ENCODE data around the gene PAX5.

DNA sequence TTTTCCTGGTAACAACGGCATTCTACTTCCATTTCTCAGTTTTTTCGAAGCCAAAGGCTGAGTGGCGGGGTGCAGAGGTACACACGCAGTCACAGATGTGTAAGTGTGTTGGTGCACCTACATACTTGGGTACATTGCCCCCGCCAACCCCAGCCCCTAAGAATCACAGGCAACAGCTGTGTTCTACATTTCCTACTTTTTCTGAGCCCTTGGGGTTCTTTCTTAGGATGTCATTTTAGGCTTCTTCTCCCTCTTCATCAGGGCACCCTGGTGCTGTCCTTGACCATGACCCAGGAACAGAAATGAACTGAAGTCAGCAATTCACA, 104.8 kb downstream of the PAX5 start:
- TF ChIP-seq, protein P1, sequence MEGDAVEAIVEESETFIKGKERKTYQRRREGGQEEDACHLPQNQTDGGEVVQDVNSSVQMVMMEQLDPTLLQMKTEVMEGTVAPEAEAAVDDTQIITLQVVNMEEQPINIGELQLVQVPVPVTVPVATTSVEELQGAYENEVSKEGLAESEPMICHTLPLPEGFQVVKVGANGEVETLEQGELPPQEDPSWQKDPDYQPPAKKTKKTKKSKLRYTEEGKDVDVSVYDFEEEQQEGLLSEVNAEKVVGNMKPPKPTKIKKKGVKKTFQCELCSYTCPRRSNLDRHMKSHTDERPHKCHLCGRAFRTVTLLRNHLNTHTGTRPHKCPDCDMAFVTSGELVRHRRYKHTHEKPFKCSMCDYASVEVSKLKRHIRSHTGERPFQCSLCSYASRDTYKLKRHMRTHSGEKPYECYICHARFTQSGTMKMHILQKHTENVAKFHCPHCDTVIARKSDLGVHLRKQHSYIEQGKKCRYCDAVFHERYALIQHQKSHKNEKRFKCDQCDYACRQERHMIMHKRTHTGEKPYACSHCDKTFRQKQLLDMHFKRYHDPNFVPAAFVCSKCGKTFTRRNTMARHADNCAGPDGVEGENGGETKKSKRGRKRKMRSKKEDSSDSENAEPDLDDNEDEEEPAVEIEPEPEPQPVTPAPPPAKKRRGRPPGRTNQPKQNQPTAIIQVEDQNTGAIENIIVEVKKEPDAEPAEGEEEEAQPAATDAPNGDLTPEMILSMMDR (IDR thresholded peaks at IDR 0.05): no peak
- TF ChIP-seq POLR2A (IDR thresholded peaks at IDR 0.05) (no peak), POLR2AphosphoS5 (IDR thresholded peaks at IDR 0.05) (no peak)

Measured in breast epithelium (tissue), 3 donors.